Measurements from ENCODE around the gene FMN1.
"Not testable (repeated sequence)": the region's sequence is repeated elsewhere in the genome, so short reads cannot be mapped to it uniquely, and the experiment has no call there.

Gene FMN1

GRCh38 chr15:32852017-32852416, 342.5 kb downstream of the FMN1 start:
- Mint-ChIP-seq H3K27ac (no peak overlapping the region), H3K4me1 (ENCODE audit: low read depth) (no peaks in the 10 kb centered on the region), H3K36me3 (no peaks in the 10 kb centered on the region), H3K9me3 (ENCODE audit: low read depth) (no peaks in the 10 kb centered on the region), H3K27me3 (peaks cover 3% of the 10 kb centered on the region), H3K4me3 (no peak overlapping the region)

- Mint-ChIP-seq H3K4me1 (ENCODE audit: low read depth) (no peaks in the 10 kb centered on the region), H3K36me3 (no peaks in the 10 kb centered on the region), H3K27me3 (peaks cover 3% of the 10 kb centered on the region), H3K9me3 (ENCODE audit: low read depth) (no peaks in the 10 kb centered on the region), H3K4me3 (no peak overlapping the region), H3K27ac (no peak overlapping the region)
These were observed 342.9 kb downstream of the FMN1 start for GRCh38 chr15:32851572-32851971.

GRCh38 chr15:32849769-32850668, 344.5 kb downstream of the FMN1 start:
- H3K4me3 Mint-ChIP-seq: no peak overlapping the region
- H3K4me1 Mint-ChIP-seq (ENCODE audit: low read depth): no peaks in the 10 kb centered on the region
- no peaks in the 10 kb centered on the region for H3K36me3 Mint-ChIP-seq
- peaks cover 3% of the 10 kb centered on the region for H3K27me3 Mint-ChIP-seq
- H3K9me3 Mint-ChIP-seq (ENCODE audit: low read depth): no peaks in the 10 kb centered on the region
- no peak overlapping the region for H3K27ac Mint-ChIP-seq

DNA sequence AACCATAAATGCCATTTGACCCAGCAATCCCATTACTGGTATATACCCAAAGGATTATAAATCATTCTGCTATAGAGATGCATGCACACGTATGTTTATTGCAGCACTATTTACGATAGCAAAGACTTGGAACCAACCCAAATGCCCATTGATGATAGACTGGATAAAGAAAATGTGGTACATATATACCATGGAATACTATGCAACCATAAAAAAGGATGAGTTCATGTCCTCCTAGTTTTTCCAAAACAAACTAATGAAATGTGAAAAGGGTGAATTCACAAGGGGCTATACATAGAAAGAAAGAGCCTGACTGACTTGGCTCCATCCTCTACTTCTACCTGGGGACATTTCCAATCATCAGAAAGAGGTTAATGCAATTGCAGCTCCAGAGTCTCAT, 347.8 kb downstream of the FMN1 start:
- not testable (repeated sequence) for H3K9me3 Mint-ChIP-seq (ENCODE audit: low read depth); H3K4me3 Mint-ChIP-seq; H3K27ac Mint-ChIP-seq; H3K36me3 Mint-ChIP-seq; H3K27me3 Mint-ChIP-seq; H3K4me1 Mint-ChIP-seq (ENCODE audit: low read depth)

GRCh38 chr15:32844118-32844711, 350.3 kb downstream of the FMN1 start:
- H3K36me3 Mint-ChIP-seq: no peaks in the 10 kb centered on the region
- no peak overlapping the region for H3K4me3 Mint-ChIP-seq
- H3K27me3 Mint-ChIP-seq: peaks cover 2% of the 10 kb centered on the region
- no peaks in the 10 kb centered on the region for H3K4me1 Mint-ChIP-seq (ENCODE audit: low read depth)
- H3K9me3 Mint-ChIP-seq (ENCODE audit: low read depth): no peaks in the 10 kb centered on the region
- H3K27ac Mint-ChIP-seq: no peak overlapping the region

GRCh38 chr15:32843219-32843815, 351.2 kb downstream of the FMN1 start:
- Mint-ChIP-seq H3K4me1 (ENCODE audit: low read depth) (no peaks in the 10 kb centered on the region), H3K36me3 (no peaks in the 10 kb centered on the region), H3K9me3 (ENCODE audit: low read depth) (no peaks in the 10 kb centered on the region), H3K27me3 (peaks cover 2% of the 10 kb centered on the region), H3K27ac (no peak overlapping the region), H3K4me3 (no peak overlapping the region)

DNA sequence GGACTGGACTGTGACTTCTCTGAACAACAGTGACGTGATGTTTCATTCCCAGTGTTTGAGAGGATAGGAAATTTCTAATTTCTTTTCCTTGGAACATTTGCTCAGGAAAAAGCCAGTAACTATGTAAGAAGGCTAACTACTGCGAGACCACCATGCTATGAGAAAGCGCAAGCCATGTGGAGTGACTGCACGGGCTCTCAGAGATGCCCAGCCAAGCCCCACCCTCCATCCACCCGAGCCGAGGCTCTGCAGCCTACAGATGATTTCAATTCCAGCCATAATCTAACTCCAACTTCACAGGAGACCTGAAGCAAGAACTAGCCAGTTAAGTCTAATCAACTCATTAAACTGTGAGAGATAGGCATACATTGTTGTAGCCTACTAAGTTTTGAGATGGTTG, 352.4 kb downstream of the FMN1 start:
- no peaks in the 10 kb centered on the region for H3K36me3 Mint-ChIP-seq
- H3K4me1 Mint-ChIP-seq (ENCODE audit: low read depth): no peaks in the 10 kb centered on the region
- no peak overlapping the region for H3K27ac Mint-ChIP-seq
- peaks cover 2% of the 10 kb centered on the region for H3K27me3 Mint-ChIP-seq
- no peak overlapping the region for H3K4me3 Mint-ChIP-seq
- no peaks in the 10 kb centered on the region for H3K9me3 Mint-ChIP-seq (ENCODE audit: low read depth)

DNA sequence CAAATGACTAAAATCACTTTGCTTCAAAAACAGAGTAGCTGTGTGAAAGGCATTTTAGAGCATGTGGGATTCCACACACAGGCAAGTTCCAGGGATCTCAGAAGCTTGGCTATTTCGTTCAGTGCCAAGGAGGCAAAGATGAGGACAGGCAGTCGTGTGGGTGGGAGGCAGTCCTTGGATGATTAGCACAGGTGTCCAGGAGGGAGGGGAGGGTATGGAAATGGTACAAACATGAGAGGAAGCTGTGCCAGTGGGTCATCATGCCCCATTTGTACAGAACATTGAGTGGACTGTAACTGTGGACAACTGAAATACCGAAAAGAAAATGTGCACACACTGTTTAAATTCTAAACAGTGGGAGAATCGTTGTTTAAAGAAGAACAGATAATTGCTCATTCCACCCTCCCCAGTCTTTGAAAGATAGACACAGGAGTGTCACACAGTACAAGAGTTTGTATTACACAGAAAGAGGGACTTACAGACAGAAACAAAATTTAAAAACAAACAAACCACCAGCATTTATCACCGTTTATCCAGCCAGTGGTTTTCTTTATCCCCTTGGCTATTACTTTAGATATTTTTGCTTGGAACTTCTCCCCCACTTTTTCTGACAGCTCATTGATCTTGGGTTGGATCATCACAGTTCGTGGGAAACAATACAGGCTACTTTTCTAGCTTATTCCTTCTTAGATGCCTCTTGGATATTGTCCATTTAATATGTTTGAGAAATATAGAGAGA, 353.8 kb downstream of the FMN1 start:
- H3K4me1 Mint-ChIP-seq (ENCODE audit: low read depth): no peaks in the 10 kb centered on the region
- H3K9me3 Mint-ChIP-seq (ENCODE audit: low read depth): no peaks in the 10 kb centered on the region
- H3K4me3 Mint-ChIP-seq: no peak overlapping the region
- H3K27ac Mint-ChIP-seq: no peak overlapping the region
- peaks cover 2% of the 10 kb centered on the region for H3K27me3 Mint-ChIP-seq
- no peaks in the 10 kb centered on the region for H3K36me3 Mint-ChIP-seq

DNA sequence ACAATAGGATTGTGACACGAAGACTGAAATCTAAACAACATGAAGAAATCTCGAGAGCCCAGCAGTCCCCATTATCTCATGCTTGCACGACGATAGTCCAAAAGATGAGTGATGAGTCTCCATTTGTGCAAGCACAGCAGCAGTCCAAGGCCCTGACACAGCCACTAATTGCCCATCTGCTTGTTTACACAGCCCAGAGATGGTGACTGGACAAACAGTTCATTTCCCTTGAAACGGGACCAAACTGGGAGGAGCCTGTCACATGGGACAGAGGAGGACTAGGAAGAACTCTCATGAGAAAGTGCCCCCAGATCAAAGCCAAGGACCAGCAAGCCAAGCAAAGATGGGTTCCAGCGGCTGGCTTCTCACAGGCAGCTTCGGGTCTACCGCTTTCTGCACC, 355.7 kb downstream of the FMN1 start:
- H3K9me3 Mint-ChIP-seq (ENCODE audit: low read depth): no peaks in the 10 kb centered on the region
- H3K27me3 Mint-ChIP-seq: peaks cover 2% of the 10 kb centered on the region
- no peaks in the 10 kb centered on the region for H3K4me1 Mint-ChIP-seq (ENCODE audit: low read depth)
- no peak overlapping the region for H3K4me3 Mint-ChIP-seq
- no peak overlapping the region for H3K27ac Mint-ChIP-seq
- H3K36me3 Mint-ChIP-seq: no peaks in the 10 kb centered on the region

DNA sequence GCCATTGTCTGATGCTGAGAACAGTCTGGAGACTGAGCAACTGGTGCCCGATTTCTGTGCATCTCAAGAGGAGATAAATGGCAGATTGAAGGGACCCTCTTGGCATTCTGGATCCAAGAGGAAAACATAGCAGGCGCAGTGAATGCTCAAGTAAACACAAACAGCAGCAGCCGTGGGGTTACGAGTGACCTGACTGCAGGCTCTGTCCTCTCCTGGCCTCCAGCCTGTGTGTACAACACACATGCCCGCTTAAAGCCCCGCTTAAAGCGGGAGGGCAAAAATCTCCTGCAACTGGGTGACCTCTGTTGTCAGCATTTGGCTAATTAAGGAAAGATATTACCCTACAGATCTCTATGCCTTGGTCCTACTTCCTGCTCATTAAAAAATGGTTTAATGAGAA, 356.2 kb downstream of the FMN1 start:
- H3K4me1 Mint-ChIP-seq (ENCODE audit: low read depth): no peaks in the 10 kb centered on the region
- no peaks in the 10 kb centered on the region for H3K9me3 Mint-ChIP-seq (ENCODE audit: low read depth)
- H3K36me3 Mint-ChIP-seq: no peaks in the 10 kb centered on the region
- no peak overlapping the region for H3K4me3 Mint-ChIP-seq
- H3K27me3 Mint-ChIP-seq: peaks cover 2% of the 10 kb centered on the region
- no peak overlapping the region for H3K27ac Mint-ChIP-seq

GRCh38 chr15:32837935-32838334, 356.6 kb downstream of the FMN1 start:
- Mint-ChIP-seq H3K4me3 (no peak overlapping the region), H3K36me3 (no peaks in the 10 kb centered on the region), H3K9me3 (ENCODE audit: low read depth) (no peaks in the 10 kb centered on the region), H3K4me1 (ENCODE audit: low read depth) (no peaks in the 10 kb centered on the region), H3K27me3 (peaks cover 2% of the 10 kb centered on the region), H3K27ac (no peak overlapping the region)

DNA sequence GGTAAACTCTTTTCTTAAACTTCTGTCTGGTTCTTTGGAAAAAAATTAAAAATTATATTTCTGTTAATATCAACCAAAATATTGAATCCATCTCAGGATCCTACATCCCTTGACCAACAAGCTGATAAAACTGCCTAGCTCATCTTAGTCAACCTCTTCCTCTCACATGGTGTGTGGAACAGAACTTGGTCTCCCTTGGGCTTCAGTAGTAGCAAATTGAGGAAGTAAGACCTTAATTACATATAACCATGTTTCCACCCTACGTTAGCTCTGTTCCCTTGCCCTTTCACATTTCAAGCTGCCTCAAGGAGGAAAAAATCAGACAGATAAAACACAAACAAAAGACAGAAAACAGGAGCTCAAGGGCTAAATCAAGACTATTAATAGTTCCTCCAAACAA, 360.4 kb downstream of the FMN1 start:
- no peaks in the 10 kb centered on the region for H3K9me3 Mint-ChIP-seq (ENCODE audit: low read depth)
- no peaks in the 10 kb centered on the region for H3K36me3 Mint-ChIP-seq
- no peak overlapping the region for H3K4me3 Mint-ChIP-seq
- peaks cover 4% of the 10 kb centered on the region for H3K27me3 Mint-ChIP-seq
- no peaks in the 10 kb centered on the region for H3K4me1 Mint-ChIP-seq (ENCODE audit: low read depth)
- H3K27ac Mint-ChIP-seq: no peak overlapping the region

GRCh38 chr15:32833379-32833821, 361.1 kb downstream of the FMN1 start:
- no peak overlapping the region for H3K4me3 Mint-ChIP-seq
- peaks cover 4% of the 10 kb centered on the region for H3K27me3 Mint-ChIP-seq
- no peaks in the 10 kb centered on the region for H3K4me1 Mint-ChIP-seq (ENCODE audit: low read depth)
- H3K27ac Mint-ChIP-seq: no peak overlapping the region
- H3K9me3 Mint-ChIP-seq (ENCODE audit: low read depth): no peaks in the 10 kb centered on the region
- H3K36me3 Mint-ChIP-seq: no peaks in the 10 kb centered on the region

DNA sequence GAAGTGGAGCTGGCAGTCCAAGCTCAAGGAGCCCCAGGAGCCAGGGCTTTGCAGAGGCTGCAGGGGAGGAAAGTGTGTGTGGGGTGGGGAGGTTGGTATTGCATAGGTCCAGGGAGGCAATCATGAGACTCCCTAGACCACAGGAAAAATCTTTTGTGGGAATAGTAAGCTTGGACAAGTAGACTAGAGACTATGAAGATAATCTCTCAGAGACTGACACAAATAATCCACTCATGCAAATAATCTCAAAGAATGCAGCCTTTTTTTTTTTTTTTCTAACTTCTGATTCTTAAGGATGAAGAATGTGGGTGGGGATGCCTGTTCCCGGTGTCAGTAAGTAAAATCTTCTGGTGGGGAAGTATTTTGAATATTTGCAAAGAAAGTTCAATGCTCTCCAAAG, 363.0 kb downstream of the FMN1 start:
- no peaks in the 10 kb centered on the region for H3K4me1 Mint-ChIP-seq (ENCODE audit: low read depth)
- H3K36me3 Mint-ChIP-seq: no peaks in the 10 kb centered on the region
- peaks cover 4% of the 10 kb centered on the region for H3K27me3 Mint-ChIP-seq

DNA sequence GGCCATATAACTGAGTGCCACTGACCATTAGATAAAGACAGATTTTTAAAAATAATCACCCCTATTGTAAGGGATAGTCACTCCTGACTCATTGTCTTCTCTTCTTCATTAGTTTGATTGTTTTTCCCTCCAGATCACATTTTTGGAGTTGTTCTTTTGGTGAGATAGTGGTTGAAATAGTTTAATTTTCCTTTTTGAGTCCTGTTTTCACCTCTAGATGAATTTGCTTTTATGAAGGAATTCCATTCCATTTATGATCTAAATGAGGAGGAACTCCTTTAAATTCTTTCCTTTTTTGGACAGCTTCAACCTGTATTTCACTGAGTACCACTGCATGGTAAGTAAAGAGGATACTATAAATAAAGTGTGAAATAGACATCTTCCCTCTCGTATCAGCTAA, 364.3 kb downstream of the FMN1 start:
- Mint-ChIP-seq H3K27me3 (peaks cover 5% of the 10 kb centered on the region), H3K9me3 (ENCODE audit: low read depth) (no peaks in the 10 kb centered on the region), H3K36me3 (no peaks in the 10 kb centered on the region), H3K27ac (no peak overlapping the region), H3K4me1 (ENCODE audit: low read depth) (no peaks in the 10 kb centered on the region), H3K4me3 (no peak overlapping the region)

More for the DNA sequence above, 363.0 kb downstream of the FMN1 start:
- Mint-ChIP-seq H3K4me3 (no peak overlapping the region), H3K9me3 (ENCODE audit: low read depth) (no peaks in the 10 kb centered on the region), H3K27ac (no peak overlapping the region)

Data from activated naive CD8-positive, alpha-beta T cell (primary cell).